Endothelial cell (in vitro differentiated cells): ENCODE measurements around the gene PPP1CA. TPM values are rescaled to one million over a fixed set of nuclear protein-coding genes. Genes with fewer than 3 reads are reported as not detected.

Source experiments
- DNase-seq: peaks from one replicate; pipeline ENCODE4 v3.0.0; 2021; ENCODE audit warnings: low spot score
- H3K27ac Mint-ChIP-seq: one replicate; pipeline ENCODE4 v1.8.0; 2021; ENCODE audit warnings: mixed read lengths, inconsistent platforms; ENCODE audit not compliant: unreplicated experiment
- H3K27me3 Mint-ChIP-seq: one replicate; pipeline ENCODE4 v1.8.0; 2021; ENCODE audit warnings: mild to moderate bottlenecking, moderate library complexity, mixed read lengths, inconsistent platforms; ENCODE audit not compliant: unreplicated experiment
- H3K36me3 Mint-ChIP-seq: one replicate; pipeline ENCODE4 v1.8.0; 2021; ENCODE audit warnings: mild to moderate bottlenecking, low read depth, mixed read lengths, inconsistent platforms; ENCODE audit not compliant: unreplicated experiment
- H3K4me1 Mint-ChIP-seq: one replicate; pipeline ENCODE4 v1.8.0; 2021; ENCODE audit warnings: mild to moderate bottlenecking, mixed read lengths, inconsistent platforms; ENCODE audit not compliant: unreplicated experiment
- H3K4me3 Mint-ChIP-seq: one replicate; pipeline ENCODE4 v1.8.0; 2021; ENCODE audit warnings: mild to moderate bottlenecking, mixed read lengths, inconsistent platforms; ENCODE audit not compliant: unreplicated experiment
- H3K9me3 Mint-ChIP-seq: one replicate; pipeline ENCODE4 v1.8.0; 2021; ENCODE audit warnings: mixed read lengths, inconsistent platforms; ENCODE audit not compliant: unreplicated experiment
- total RNA-seq: library from RNA; stranded (reverse); fragmentation: NEBNext Ultra II Directional; extraction: Animal tissue kit (Norgen Biotek cat#: 25700); gene quantifications from one replicate; pipeline ENCODE4 v1.2.1, GENCODE V29; 2021; ENCODE audit not compliant: unreplicated experiment
- TF ChIP-seq, protein P1 (sequence below): fragments of 200-600 bp; sonication (generic); IDR thresholded peaks from one replicate; pipeline ENCODE4 v1.5.0; 2021; ENCODE audit warnings: antibody characterized with exemption; ENCODE audit not compliant: unreplicated experiment

PPP1CA gene
- total RNA-seq, 1 donor from 2014 or later: 249 TPM

DNA sequence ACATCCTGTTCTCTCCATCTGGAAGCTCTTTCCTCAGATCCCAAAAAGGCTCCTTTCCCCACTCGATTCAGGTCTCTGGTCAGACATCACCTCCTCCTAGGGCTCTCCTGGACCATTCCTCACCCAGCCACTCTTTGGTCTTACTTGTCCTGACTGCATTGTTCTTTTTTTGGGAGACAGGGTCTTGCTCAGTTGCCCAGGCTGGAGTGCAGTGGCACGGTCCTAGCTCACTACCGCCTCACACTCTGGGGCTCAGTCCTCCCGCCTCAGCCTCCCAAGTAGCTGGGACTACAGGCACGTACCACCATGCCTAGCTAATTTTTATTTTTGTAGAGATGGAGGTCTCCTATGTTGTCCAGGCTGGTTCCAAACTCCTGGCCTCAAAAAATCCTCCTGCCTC is 43.9 kb upstream of the PPP1CA start:
- TF ChIP-seq, protein P1, sequence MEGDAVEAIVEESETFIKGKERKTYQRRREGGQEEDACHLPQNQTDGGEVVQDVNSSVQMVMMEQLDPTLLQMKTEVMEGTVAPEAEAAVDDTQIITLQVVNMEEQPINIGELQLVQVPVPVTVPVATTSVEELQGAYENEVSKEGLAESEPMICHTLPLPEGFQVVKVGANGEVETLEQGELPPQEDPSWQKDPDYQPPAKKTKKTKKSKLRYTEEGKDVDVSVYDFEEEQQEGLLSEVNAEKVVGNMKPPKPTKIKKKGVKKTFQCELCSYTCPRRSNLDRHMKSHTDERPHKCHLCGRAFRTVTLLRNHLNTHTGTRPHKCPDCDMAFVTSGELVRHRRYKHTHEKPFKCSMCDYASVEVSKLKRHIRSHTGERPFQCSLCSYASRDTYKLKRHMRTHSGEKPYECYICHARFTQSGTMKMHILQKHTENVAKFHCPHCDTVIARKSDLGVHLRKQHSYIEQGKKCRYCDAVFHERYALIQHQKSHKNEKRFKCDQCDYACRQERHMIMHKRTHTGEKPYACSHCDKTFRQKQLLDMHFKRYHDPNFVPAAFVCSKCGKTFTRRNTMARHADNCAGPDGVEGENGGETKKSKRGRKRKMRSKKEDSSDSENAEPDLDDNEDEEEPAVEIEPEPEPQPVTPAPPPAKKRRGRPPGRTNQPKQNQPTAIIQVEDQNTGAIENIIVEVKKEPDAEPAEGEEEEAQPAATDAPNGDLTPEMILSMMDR: no peak
- no peaks in the 10 kb centered on the region for H3K9me3 Mint-ChIP-seq
- peaks cover 12% of the 10 kb centered on the region for H3K27me3 Mint-ChIP-seq
- peak overlapping the region; percentile 3 for H3K27ac Mint-ChIP-seq
- peak overlapping the region; percentile 78 for H3K4me3 Mint-ChIP-seq
- H3K4me1 Mint-ChIP-seq: peaks cover 15% of the 10 kb centered on the region
- no peaks in the 10 kb centered on the region for H3K36me3 Mint-ChIP-seq
- no peak for DNase-seq

DNA sequence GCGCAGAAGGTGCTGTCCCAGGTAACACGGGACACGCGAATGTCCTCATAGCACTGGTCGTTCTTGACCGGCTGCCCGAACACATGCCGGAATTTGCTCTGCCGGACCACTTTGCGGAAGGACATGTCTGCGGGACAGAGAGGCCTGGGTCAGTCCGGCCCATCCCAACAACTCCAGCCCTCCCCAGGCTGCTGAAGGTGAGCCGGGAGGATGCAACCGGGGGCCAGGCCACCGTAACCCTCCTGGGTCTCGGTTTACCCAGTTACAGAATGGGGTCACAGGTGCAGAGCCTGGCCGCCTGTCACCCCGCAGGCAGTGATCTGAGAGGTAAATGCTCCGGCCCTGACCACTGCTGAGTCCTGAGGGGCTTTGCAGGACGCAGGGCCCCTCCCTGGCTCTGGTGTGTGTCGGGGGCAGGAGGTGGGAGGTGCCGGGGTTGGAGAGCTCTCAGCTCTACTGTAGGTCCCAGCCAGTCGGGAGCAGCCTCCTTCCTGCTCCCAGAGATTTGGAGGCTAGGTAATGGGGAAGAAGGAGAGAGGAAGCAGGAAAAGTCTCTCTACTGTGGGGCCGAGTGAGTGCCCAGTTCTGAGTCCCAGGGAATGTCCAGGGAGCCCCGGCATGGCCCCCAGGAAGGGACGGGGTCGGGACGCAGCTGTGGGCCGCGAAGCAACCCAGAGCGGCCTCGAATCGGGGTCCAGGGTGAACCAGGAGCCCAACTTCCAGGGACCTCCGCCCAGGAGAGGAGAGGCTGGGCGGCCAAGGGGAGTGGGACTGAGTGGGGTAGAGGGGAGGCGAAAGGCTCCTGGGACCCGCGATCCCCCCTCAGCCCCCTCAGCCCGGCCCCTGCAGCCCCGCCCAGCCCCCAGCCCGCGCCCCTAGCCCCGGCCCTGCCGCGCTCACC is 41.1 kb upstream of the PPP1CA start:
- H3K36me3 Mint-ChIP-seq: peaks cover 10% of the 10 kb centered on the region
- peak overlapping the region; percentile 95 for H3K4me3 Mint-ChIP-seq
- H3K27ac Mint-ChIP-seq: peak overlapping the region; percentile 95
- H3K9me3 Mint-ChIP-seq: no peaks in the 10 kb centered on the region
- DNase-seq: no peak
- peaks cover 21% of the 10 kb centered on the region for H3K4me1 Mint-ChIP-seq
- TF ChIP-seq, protein P1: no peak
- H3K27me3 Mint-ChIP-seq: peaks cover 28% of the 10 kb centered on the region

DNA sequence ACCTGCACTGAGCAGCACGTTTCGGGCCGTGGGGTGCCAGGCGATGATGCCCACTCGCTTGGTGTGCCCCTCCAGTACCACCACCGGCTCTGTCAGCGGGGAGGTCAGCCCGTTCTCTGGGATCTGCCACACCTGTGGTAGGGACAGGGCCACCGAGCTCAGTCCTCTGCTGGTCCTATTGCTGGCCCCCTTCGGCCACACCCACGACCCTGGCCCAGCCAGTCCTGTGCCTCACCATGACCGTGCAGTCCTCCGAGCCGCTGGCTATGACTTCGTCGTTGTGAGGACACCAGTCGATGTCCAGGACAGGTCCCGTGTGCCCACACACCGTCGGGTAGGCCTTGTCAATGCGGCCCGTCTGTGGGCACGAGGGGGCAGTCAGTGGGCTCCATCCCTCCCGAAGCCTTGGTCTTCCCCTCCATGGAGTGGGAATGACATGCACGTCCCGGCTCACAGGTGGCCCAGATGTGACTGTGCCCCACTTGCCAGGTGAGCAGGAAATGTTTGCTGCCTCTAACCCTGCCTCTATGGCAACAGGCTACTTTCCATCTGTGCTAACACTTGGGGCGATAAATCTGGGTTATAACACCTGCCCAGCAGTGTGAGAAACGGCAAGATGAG is 40.2 kb upstream of the PPP1CA start:
- peak overlapping the region; percentile 80 for H3K27ac Mint-ChIP-seq
- peak overlapping the region; percentile 95 for H3K4me3 Mint-ChIP-seq

DNA sequence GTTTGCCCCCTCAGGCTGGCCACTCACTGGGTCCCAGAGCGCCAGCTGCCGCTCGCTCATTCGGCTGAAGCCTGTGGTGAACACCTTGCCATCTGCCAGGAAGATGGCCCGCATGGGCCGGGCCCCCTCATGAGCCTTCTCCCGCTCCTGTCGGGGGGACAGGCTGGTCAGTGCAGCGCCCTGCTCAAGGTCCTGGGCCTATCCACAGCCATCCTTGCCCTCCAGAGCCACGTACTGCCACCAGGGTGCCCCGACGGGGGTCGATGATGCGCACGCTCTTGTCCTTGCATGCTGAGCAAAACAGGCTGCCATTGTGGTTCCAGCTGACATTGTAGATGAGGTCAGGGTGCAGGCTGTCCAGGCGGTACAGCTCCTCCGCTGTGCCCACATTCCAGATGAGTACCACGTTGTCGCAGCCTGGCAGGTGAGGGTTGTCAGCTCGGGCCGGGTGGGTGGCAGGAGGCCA is 39.5 kb upstream of the PPP1CA start:
- Mint-ChIP-seq H3K36me3 (peaks cover 15% of the 10 kb centered on the region), H3K4me3 (no peak overlapping the region), H3K9me3 (no peaks in the 10 kb centered on the region), H3K4me1 (peaks cover 24% of the 10 kb centered on the region), H3K27ac (peak overlapping the region; percentile 42), H3K27me3 (peaks cover 29% of the 10 kb centered on the region)
- no peak for DNase-seq
- TF ChIP-seq, protein P1: no peak

More for the DNA sequence above, 40.2 kb upstream of the PPP1CA start:
- H3K4me1 Mint-ChIP-seq: peaks cover 21% of the 10 kb centered on the region
- TF ChIP-seq, protein P1: no peak
- H3K27me3 Mint-ChIP-seq: peaks cover 29% of the 10 kb centered on the region
- no peaks in the 10 kb centered on the region for H3K9me3 Mint-ChIP-seq
- no peak for DNase-seq
- H3K36me3 Mint-ChIP-seq: peaks cover 11% of the 10 kb centered on the region
